ACC112 (cell line): Measurements from ENCODE around the gene ARL2.
A peak's percentile ranks its signal among the peaks of the same experiment; 100 is the strongest.
"Not testable (repeated sequence)": the region's sequence is repeated elsewhere in the genome, so short reads cannot be mapped to it uniquely, and the experiment has no call there.

ENCODE experiments used
- H2AFZ ChIP-seq: fragments of 200-600 bp; sonication (generic); one replicate; pipeline ENCODE4 v1.6.0; 2017; ENCODE audit warnings: antibody characterized with exemption, low read length; ENCODE audit not compliant: unreplicated experiment
- H3K27ac ChIP-seq: fragments of 200-600 bp; sonication (generic); 2 replicates; pipeline ENCODE4 v1.5.1; 2014; ENCODE audit warnings: low read depth, mild to moderate bottlenecking, antibody characterized with exemption, low read length, moderate library complexity
- H3K27me3 ChIP-seq: fragments of 200-600 bp; sonication (generic); 2 replicates; pipeline ENCODE4 v1.6.1; 2014; ENCODE audit warnings: mild to moderate bottlenecking, antibody characterized with exemption, low read length, moderate library complexity, mixed read lengths; ENCODE audit not compliant: insufficient read depth
- H3K36me3 ChIP-seq: fragments of 200-600 bp; sonication (generic); 2 replicates; pipeline ENCODE4 v1.6.1; 2016; ENCODE audit warnings: mild to moderate bottlenecking, antibody characterized with exemption, low read length, moderate library complexity, mixed read lengths; ENCODE audit not compliant: insufficient read depth
- H3K4me1 ChIP-seq: fragments of 200-600 bp; sonication (generic); one replicate; pipeline ENCODE4 v1.6.1; 2016; ENCODE audit warnings: low read length, mixed read lengths; ENCODE audit not compliant: insufficient read depth, unreplicated experiment, control insufficient read depth
- H3K4me3 ChIP-seq: fragments of 200-600 bp; sonication (generic); 2 replicates; pipeline ENCODE4 v1.5.1; 2014; ENCODE audit warnings: mild to moderate bottlenecking, low read depth, low read length
- H3K79me2 ChIP-seq: fragments of 200-600 bp; sonication (generic); one replicate; pipeline ENCODE4 v1.6.0; 2016; ENCODE audit warnings: low read length; ENCODE audit not compliant: control insufficient read depth, unreplicated experiment, insufficient read depth

ARL2 gene

DNA sequence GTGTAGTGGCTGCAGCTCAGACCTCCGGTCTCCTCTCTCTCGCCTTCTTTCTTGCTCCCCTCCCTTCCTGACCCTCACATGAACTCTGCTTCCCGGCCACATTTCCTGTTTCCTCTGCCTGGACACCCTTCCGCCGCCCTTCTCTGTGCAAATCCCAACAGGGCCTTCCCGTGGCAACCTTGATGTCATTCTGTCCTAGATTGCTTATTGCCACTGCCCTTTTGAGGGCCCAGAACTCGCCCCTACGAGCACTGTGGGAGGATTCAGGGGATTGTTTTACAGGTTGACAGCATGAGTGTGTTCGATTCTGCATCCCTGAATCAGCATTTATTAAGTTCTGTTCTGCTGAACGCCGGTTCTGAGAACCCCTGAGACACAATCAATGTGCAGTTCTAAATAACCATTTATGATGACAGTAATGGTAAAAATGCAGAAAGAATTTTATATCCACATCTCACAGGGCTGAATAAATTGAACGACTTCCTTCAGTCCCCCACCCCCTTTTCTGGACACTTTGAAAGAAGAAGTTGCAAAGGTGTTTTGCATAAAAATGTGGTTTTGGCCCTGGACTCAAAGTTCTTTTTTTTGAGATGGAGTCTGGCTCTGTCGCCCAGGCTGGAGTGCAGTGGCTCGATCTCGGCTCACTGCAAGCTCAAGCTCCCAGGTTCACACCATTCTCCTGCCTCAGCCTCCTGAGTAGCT is 23.6 kb upstream of the ARL2 start:
- Histone ChIP-seq H2AFZ (no peak overlapping the region), H3K4me3 (no peak overlapping the region), H3K79me2 (no peaks in the 10 kb centered on the region), H3K36me3 (no peaks in the 10 kb centered on the region), H3K27ac (no peak overlapping the region), H3K27me3 (no peaks in the 10 kb centered on the region), H3K4me1 (peaks cover 7% of the 10 kb centered on the region)

DNA sequence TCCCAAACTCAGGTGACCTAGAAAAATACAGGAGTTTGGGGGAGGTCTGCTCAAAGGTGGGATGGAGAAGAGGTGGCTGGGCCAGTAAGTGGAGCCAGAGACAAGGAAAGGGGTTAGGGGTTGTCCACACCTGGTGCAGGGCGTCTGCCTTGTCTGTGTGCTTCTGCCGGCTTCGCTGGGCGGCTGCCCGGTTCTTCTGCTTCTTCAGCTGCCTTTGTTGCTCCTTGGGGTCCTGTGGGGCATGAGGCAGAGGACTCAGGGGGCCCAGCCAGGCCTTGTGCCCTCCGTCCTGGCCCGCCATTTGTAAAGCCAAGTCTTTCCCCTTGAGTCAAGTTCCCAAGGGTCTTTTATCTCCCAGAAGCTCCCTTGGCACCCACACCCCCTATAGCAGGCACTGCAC is 19.6 kb upstream of the ARL2 start:
- Histone ChIP-seq H3K27ac (no peak overlapping the region), H3K27me3 (no peaks in the 10 kb centered on the region), H2AFZ (no peak overlapping the region), H3K36me3 (no peaks in the 10 kb centered on the region), H3K4me3 (no peak overlapping the region), H3K4me1 (peaks cover 20% of the 10 kb centered on the region), H3K79me2 (no peaks in the 10 kb centered on the region)

DNA sequence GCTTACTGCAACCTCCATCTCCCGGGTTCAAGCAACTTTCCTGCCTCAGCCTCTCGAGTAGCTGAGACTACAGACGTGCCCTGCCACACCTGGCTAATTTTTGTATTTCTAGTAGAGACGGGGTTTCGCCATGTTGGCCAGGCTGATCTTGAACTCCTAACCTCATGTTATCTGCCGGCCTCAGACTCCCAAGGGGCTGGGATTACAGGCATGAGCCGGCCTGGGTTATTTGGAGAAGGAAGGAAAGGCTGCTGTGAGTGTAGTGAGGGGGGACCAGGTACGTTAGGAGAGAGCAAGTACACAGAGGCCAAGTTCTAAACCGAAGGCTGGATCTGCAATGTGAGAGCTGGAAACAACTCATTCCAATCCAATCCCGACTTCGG is 17.6 kb upstream of the ARL2 start:
- peaks cover 13% of the 10 kb centered on the region for H3K4me1 ChIP-seq
- no peaks in the 10 kb centered on the region for H3K79me2 ChIP-seq
- peak overlapping the region; percentile 27 for H2AFZ ChIP-seq
- no peaks in the 10 kb centered on the region for H3K27me3 ChIP-seq
- peak overlapping the region; percentile 62 for H3K4me3 ChIP-seq
- H3K27ac ChIP-seq, result no peak overlapping the region
- no peaks in the 10 kb centered on the region for H3K36me3 ChIP-seq

DNA sequence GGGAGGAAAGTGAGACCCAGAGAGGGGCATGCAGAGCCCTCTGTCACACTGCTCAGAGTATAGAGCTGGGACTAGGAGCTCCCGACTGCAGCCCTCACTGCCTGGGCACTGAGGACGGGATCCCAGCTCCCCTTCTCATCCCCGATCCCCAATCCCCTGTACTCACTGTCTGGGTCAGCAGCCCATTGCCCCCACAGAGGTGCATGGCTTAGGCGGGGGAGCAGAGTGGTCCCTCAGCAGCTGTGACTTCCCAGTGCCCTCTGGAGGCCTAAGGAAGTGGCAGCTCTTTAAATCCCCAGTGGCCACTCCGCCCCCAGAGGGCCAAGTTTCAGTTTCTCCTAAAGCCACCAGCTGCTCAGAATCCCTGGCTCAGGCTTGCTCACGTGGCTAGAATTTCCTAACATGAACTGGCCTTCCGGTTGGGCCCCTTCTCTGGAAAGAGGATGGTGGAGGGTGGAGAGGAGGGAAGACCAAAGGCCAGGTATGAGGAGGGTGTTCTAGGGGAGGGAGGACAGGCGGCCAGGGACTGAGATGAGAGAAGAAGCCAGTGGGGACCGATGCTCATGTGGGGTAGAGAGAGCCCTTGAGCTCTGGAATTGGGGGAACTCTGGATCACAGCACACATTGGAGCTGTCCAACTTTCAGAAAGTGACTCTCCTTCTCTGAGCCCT is 17.1 kb upstream of the ARL2 start, which contains the start of gene BATF2:
BATF2 (minus strand) TSS at position 262 of the 671 bp plus-strand sequence; CDS start at position 205, 57 bp downstream.
- Histone ChIP-seq H3K27ac (no peak within 1 kb of the TSS), H3K27me3 (no peaks in the 10 kb centered on the region), H3K79me2 (no peaks in the 10 kb centered on the region), H3K36me3 (no peaks in the 10 kb centered on the region), H3K4me3 (peak within 1 kb of the TSS; percentile 62), H2AFZ (peak within 1 kb of the TSS; percentile 27), H3K4me1 (peaks cover 13% of the 10 kb centered on the region)

DNA sequence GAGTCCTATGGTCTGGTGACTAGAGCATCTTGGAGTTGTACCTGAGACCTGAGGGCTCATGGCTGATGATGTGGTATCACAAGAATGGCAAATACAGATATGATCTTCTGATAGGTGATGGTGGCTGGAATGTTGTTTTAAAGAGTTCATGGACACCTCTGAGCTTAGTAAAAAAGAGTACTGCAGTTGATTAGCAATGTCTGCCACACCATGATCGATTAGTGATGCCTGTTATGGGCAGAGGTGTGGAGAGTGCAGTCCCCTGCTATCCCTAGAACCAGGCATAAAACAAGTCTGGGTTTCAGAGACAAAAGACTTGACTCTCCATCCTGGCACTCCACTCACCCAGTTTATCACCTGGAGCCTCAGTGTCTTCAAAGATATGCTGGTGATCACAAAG is 15.8 kb upstream of the ARL2 start:
- Histone ChIP-seq H3K4me1 (peaks cover 13% of the 10 kb centered on the region), H3K36me3 (no peaks in the 10 kb centered on the region), H3K4me3 (no peak overlapping the region), H2AFZ (no peak overlapping the region), H3K27me3 (no peaks in the 10 kb centered on the region), H3K27ac (no peak overlapping the region), H3K79me2 (no peaks in the 10 kb centered on the region)

DNA sequence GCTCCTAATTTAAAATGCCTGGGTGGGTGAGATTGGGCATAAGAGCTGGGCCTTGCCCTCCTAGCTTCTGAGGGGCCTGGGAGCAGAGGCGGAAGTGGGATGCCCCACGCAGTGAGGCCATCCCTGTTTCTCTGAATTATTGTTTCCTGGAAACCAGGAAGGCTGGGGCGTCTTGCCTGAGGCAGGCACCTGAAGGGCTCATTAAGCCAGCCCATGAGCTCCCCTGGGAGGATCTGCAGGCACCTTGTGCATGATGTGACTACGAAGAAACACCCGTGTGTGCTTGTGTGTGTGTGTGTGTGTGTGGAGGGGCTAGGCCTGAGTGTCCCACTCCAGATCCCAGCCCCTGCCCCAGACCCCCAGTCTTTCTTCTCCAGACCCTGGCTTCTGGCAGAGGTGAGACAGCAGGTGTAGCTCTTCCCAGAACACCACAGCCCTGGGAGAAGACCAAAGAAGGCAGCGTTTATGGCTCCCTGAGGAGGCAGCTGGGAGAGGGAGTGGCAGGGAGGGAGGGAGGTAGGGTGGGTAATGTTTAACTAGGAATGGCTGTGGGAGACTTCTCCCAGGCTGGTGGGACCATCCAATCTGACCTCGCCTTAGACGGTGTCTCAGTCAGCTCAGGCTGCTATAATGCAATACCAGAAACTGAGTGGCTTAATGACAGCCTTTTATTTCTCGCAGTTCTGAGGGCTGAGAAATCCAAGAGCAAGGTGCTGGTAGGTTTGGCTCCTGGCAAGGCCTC is 15.1 kb upstream of the ARL2 start:
- no peak overlapping the region for H3K4me3 ChIP-seq
- peaks cover 13% of the 10 kb centered on the region for H3K4me1 ChIP-seq
- H3K27me3 ChIP-seq, result no peaks in the 10 kb centered on the region
- no peaks in the 10 kb centered on the region for H3K36me3 ChIP-seq
- H3K27ac ChIP-seq, result no peak overlapping the region
- no peaks in the 10 kb centered on the region for H3K79me2 ChIP-seq
- H2AFZ ChIP-seq, result no peak overlapping the region

DNA sequence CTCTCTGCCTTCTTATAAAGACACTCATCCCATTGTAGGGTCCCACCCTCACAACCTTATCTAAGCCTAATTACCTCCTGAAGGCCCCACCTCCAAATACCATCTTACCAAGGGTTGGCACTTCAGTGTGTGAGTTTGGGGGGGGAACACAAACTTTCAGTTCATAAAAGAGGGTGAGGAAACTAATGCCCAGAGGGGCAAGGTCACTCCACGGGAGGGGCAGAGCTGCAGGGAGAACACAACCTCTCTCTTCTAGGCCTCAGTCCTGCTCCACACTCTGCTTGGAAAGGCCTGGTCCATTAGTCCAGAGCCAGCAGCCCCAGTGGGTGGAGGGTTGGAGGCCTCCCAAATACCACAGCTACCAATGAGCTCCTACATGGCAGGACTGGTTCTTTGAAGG is 14.5 kb upstream of the ARL2 start:
- no peaks in the 10 kb centered on the region for H3K27me3 ChIP-seq
- no peaks in the 10 kb centered on the region for H3K36me3 ChIP-seq
- peaks cover 13% of the 10 kb centered on the region for H3K4me1 ChIP-seq
- H2AFZ ChIP-seq, result no peak overlapping the region
- no peaks in the 10 kb centered on the region for H3K79me2 ChIP-seq
- no peak overlapping the region for H3K27ac ChIP-seq
- H3K4me3 ChIP-seq, result no peak overlapping the region

DNA sequence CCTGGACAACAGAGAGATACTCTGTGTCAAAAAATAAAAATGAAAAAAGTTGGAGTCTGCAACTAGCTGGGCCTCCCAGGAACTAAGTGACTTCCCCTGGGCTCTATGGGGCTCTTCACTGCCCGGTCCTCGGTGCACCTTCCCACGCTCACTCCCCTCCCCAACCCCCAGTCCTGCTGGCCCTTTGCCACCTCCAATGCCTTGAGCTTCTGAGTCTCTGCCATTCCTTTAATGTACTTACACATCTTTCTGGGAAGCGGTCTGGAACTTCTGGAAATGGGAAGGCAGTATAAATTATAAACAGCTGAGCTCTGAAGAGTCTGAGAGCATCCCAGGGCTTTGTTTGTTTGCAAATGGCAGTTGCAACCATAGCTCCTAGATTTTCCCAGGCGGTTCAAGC is 11.3 kb upstream of the ARL2 start:
- H3K27ac ChIP-seq, result no peak overlapping the region
- H3K36me3 ChIP-seq, result no peaks in the 10 kb centered on the region
- no peaks in the 10 kb centered on the region for H3K79me2 ChIP-seq
- no peak overlapping the region for H2AFZ ChIP-seq
- no peak overlapping the region for H3K4me3 ChIP-seq
- peaks cover 11% of the 10 kb centered on the region for H3K4me1 ChIP-seq
- H3K27me3 ChIP-seq, result no peaks in the 10 kb centered on the region

DNA sequence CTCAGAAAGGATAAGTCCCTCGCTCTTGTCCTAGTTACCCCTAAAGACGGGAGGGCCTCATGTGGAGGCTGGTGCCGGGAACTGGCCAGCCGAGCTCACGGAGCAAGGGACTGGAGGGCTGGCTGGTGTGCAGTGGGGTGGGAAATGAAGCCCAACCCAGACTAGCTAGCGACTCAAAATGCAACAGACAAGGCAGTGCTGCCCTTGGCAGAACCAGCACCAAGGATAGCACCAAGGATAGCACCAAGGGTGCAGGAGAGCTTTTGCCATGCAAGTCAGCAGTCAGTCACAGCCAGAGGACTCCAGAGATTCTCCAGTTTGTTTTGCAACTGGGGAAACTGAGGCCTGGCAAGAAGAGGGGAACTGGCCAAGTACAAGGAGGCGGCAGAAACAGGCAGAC is 10.7 kb upstream of the ARL2 start:
- no peaks in the 10 kb centered on the region for H3K36me3 ChIP-seq
- H3K4me1 ChIP-seq, result peaks cover 14% of the 10 kb centered on the region
- H2AFZ ChIP-seq, result no peak overlapping the region
- H3K4me3 ChIP-seq, result no peak overlapping the region
- H3K79me2 ChIP-seq, result no peaks in the 10 kb centered on the region
- no peaks in the 10 kb centered on the region for H3K27me3 ChIP-seq
- no peak overlapping the region for H3K27ac ChIP-seq

DNA sequence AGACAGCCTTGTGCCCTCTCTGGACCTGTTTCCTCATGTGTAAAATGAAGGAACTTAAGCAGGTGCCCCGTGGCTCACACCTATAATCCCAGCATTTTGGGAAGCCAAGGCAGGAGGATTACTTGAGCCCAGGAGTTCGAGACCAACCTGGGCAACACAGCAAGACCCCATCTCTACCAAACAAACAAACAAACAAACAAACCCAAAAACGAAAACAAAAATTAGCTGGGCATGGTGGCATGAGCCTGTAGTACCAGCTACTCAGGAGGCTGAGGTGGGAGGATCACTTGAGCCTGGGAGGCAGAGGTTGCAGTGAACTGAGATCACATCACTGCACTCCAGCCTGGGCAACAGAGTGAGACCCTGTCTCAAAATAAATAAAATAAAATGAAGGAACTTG is 10.0 kb upstream of the ARL2 start:
- H3K4me1 ChIP-seq, result peaks cover 16% of the 10 kb centered on the region
- not testable (repeated sequence) for H3K36me3 ChIP-seq

More for the DNA sequence above, 10.0 kb upstream of the ARL2 start:
- not testable (repeated sequence) for H3K79me2 ChIP-seq, H3K4me3 ChIP-seq, H3K27ac ChIP-seq, H2AFZ ChIP-seq, H3K27me3 ChIP-seq
